Ishikawa (cell line): ENCODE measurements around the gene PIMREG.

ENCODE experiments used
- CEBPB ChIP-seq: IDR thresholded peaks from 2 replicates; pipeline ENCODE4 v1.6.1; 2012
- EGR1 ChIP-seq: IDR thresholded peaks from 2 replicates; pipeline ENCODE4 v1.6.1; 2012
- EP300 ChIP-seq: IDR thresholded peaks from 2 replicates; pipeline ENCODE4 v1.6.1; 2012; ENCODE audit warnings: borderline replicate concordance
- NFIC ChIP-seq: IDR thresholded peaks from 2 replicates; pipeline ENCODE4 v1.6.1; 2012
- RAD21 ChIP-seq: IDR thresholded peaks from 2 replicates; pipeline ENCODE4 v1.6.1; 2012; ENCODE audit warnings: low read depth
- TAF1 ChIP-seq: IDR thresholded peaks from 2 replicates; pipeline ENCODE4 v1.6.1; 2012; ENCODE audit warnings: low read depth, mild to moderate bottlenecking
- TCF12 ChIP-seq: IDR thresholded peaks from 2 replicates; pipeline ENCODE4 v1.6.1; 2012; ENCODE audit warnings: low read depth
- TEAD4 ChIP-seq: IDR thresholded peaks from 2 replicates; pipeline ENCODE4 v1.6.1; 2012
- ZBTB7A ChIP-seq: IDR thresholded peaks from 2 replicates; pipeline ENCODE4 v1.6.1; 2012; ENCODE audit warnings: low read depth
- TF ChIP-seq, protein P1 (sequence below): IDR thresholded peaks from 2 replicates; pipeline ENCODE4 v1.6.1; 2012
- TF ChIP-seq, protein P2 (sequence below): IDR thresholded peaks from 2 replicates; pipeline ENCODE4 v1.6.1; 2012; ENCODE audit warnings: low read depth, mild to moderate bottlenecking

DNA sequence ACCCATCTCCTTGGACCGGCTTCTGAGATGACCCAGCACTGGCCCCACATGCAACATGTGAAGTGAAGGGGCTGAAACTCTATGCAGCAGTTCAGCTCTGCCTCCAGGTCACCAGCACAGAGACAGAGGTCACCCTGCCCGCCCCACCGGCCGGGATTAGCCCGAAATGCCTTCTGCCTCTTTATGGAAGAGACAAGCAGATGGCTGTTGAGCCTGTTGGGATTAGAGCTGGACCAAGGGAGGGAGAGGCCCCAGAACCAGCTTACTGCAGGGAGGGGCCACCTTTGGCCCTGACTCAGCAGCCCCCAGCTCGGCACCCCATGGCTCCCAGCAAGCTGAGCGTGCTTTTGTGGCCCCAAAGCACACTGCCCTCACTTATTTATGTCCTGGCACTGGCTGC is 15.0 kb upstream of the PIMREG start:
- TF ChIP-seq, protein P1, sequence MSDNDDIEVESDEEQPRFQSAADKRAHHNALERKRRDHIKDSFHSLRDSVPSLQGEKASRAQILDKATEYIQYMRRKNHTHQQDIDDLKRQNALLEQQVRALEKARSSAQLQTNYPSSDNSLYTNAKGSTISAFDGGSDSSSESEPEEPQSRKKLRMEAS: no peak
- TF ChIP-seq TCF12: no peak
- TF ChIP-seq EP300: no peak
- no peak for TF ChIP-seq EGR1
- TF ChIP-seq TAF1: no peak
- no peak for TF ChIP-seq NFIC
- no peak for TF ChIP-seq ZBTB7A
- no peak for TF ChIP-seq RAD21
- no peak for TF ChIP-seq TEAD4
- no peak for TF ChIP-seq CEBPB
- TF ChIP-seq, protein P2, sequence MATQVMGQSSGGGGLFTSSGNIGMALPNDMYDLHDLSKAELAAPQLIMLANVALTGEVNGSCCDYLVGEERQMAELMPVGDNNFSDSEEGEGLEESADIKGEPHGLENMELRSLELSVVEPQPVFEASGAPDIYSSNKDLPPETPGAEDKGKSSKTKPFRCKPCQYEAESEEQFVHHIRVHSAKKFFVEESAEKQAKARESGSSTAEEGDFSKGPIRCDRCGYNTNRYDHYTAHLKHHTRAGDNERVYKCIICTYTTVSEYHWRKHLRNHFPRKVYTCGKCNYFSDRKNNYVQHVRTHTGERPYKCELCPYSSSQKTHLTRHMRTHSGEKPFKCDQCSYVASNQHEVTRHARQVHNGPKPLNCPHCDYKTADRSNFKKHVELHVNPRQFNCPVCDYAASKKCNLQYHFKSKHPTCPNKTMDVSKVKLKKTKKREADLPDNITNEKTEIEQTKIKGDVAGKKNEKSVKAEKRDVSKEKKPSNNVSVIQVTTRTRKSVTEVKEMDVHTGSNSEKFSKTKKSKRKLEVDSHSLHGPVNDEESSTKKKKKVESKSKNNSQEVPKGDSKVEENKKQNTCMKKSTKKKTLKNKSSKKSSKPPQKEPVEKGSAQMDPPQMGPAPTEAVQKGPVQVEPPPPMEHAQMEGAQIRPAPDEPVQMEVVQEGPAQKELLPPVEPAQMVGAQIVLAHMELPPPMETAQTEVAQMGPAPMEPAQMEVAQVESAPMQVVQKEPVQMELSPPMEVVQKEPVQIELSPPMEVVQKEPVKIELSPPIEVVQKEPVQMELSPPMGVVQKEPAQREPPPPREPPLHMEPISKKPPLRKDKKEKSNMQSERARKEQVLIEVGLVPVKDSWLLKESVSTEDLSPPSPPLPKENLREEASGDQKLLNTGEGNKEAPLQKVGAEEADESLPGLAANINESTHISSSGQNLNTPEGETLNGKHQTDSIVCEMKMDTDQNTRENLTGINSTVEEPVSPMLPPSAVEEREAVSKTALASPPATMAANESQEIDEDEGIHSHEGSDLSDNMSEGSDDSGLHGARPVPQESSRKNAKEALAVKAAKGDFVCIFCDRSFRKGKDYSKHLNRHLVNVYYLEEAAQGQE: no peak
